DND-41 (cell line): ENCODE data around the gene KCNT2.

Experiments
- ATAC-seq: fragments of 200-7000 bp; cut with Tn5 transposase; 3 replicates; pipeline ENCODE4 v1.9.1; 2021; ENCODE audit warnings: low read depth; ENCODE audit not compliant: insufficient read depth
- DNase-seq: peaks from one replicate; pipeline ENCODE4 v3.0.0-alpha.2; 2020
- H2AFZ ChIP-seq: 2 replicates; pipeline ENCODE4 v1.6.0; 2012; ENCODE audit warnings: low read depth, low read length
- H3K27ac ChIP-seq: 2 replicates; pipeline ENCODE4 v1.5.1; 2012; ENCODE audit warnings: low read length, inconsistent platforms
- H3K27me3 ChIP-seq: fragments of 200-600 bp; sonication (generic); 2 replicates; pipeline ENCODE4 v1.6.0; 2012; ENCODE audit warnings: low read length, mild to moderate bottlenecking, inconsistent platforms; ENCODE audit not compliant: insufficient read depth, poor library complexity
- H3K36me3 ChIP-seq: 2 replicates; pipeline ENCODE4 v1.5.1; 2012; ENCODE audit warnings: low read length, inconsistent platforms; ENCODE audit not compliant: insufficient read depth
- H3K4me1 ChIP-seq: 2 replicates; pipeline ENCODE4 v1.5.1; 2012; ENCODE audit warnings: mild to moderate bottlenecking, low read length; ENCODE audit not compliant: insufficient read depth
- H3K4me2 ChIP-seq: 2 replicates; pipeline ENCODE4 v1.6.0; 2012; ENCODE audit warnings: mild to moderate bottlenecking, moderate library complexity, low read length, inconsistent platforms; ENCODE audit not compliant: insufficient read depth
- H3K4me3 ChIP-seq, 2 experiments: fragments of 200-600 bp in 1 of 2; shearing (Covaris generic) in 1 of 2; 2 replicates each; pipeline ENCODE4 v1.5.1; 2012 to 2016; ENCODE audit warnings: inconsistent platforms in 2 of 2, low read length in 2 of 2, mild to moderate bottlenecking in 2 of 2, low read depth in 1 of 2, moderate library complexity in 1 of 2
- H3K79me2 ChIP-seq: 2 replicates; pipeline ENCODE4 v1.6.0; 2012; ENCODE audit warnings: low read length, inconsistent platforms; ENCODE audit not compliant: insufficient read depth
- H3K9ac ChIP-seq: 2 replicates; pipeline ENCODE4 v1.6.0; 2012; ENCODE audit warnings: low read depth, mild to moderate bottlenecking, inconsistent platforms, low read length, moderate library complexity
- H3K9me3 ChIP-seq: 2 replicates; pipeline ENCODE4 v1.5.1; 2012; ENCODE audit warnings: low read length, moderate library complexity, mild to moderate bottlenecking, inconsistent platforms; ENCODE audit not compliant: insufficient read depth, severe bottlenecking
- H4K20me1 ChIP-seq: 2 replicates; pipeline ENCODE4 v1.6.0; 2012; ENCODE audit warnings: low read length; ENCODE audit not compliant: insufficient read depth
- CTCF ChIP-seq: IDR thresholded peaks from 2 replicates; pipeline ENCODE4 v1.5.1; 2012; ENCODE audit warnings: borderline replicate concordance, low read length, moderate library complexity, mild to moderate bottlenecking; ENCODE audit not compliant: poor library complexity, severe bottlenecking; ENCODE audit errors: extremely low read depth
- EZH2 ChIP-seq: IDR thresholded peaks from 3 replicates; pipeline ENCODE4 v1.6.1; 2012; ENCODE audit warnings: borderline replicate concordance, low read depth, mild to moderate bottlenecking, moderate library complexity, low read length, inconsistent platforms; ENCODE audit not compliant: severe bottlenecking

KCNT2 gene

GRCh38 chr1:196344453-196344852, 263.8 kb downstream of the KCNT2 start:
- ATAC-seq = no peak
- H3K27me3 ChIP-seq = no peaks in the 10 kb centered on the region
- H3K36me3 ChIP-seq = no peaks in the 10 kb centered on the region
- TF ChIP-seq EZH2 = no peak
- no peak for TF ChIP-seq CTCF
- no peak overlapping the region for H2AFZ ChIP-seq
- no peak overlapping the region for H3K4me3 ChIP-seq
- no peak for DNase-seq
- no peak overlapping the region for H3K9ac ChIP-seq
- no peaks in the 10 kb centered on the region for H4K20me1 ChIP-seq
- no peaks in the 10 kb centered on the region for H3K9me3 ChIP-seq
- H3K4me2 ChIP-seq = no peak overlapping the region
- no peaks in the 10 kb centered on the region for H3K4me1 ChIP-seq
- no peak overlapping the region for H3K27ac ChIP-seq
- no peaks in the 10 kb centered on the region for H3K79me2 ChIP-seq

GRCh38 chr1:196324345-196324744, 283.9 kb downstream of the KCNT2 start:
- Histone ChIP-seq H3K9me3 (no peaks in the 10 kb centered on the region), H3K27me3 (no peaks in the 10 kb centered on the region), H3K4me1 (no peaks in the 10 kb centered on the region), H3K36me3 (no peaks in the 10 kb centered on the region), H3K79me2 (no peaks in the 10 kb centered on the region), H3K4me2 (no peak overlapping the region), H3K4me3 (no peak overlapping the region), H4K20me1 (no peaks in the 10 kb centered on the region), H3K9ac (no peak overlapping the region), H3K27ac (no peak overlapping the region), H2AFZ (no peak overlapping the region)
- TF ChIP-seq CTCF (no peak), EZH2 (no peak)
- ATAC-seq (no peak), DNase-seq (no peak)

GRCh38 chr1:196323869-196324268, 284.4 kb downstream of the KCNT2 start:
- Histone ChIP-seq H3K4me1 (no peaks in the 10 kb centered on the region), H3K4me3 (no peak overlapping the region), H3K9me3 (no peaks in the 10 kb centered on the region), H3K27ac (no peak overlapping the region), H3K4me2 (no peak overlapping the region), H3K36me3 (no peaks in the 10 kb centered on the region), H2AFZ (no peak overlapping the region), H3K27me3 (no peaks in the 10 kb centered on the region), H3K9ac (no peak overlapping the region), H4K20me1 (no peaks in the 10 kb centered on the region), H3K79me2 (no peaks in the 10 kb centered on the region)
- DNase-seq = no peak
- ATAC-seq = no peak
- TF ChIP-seq EZH2 (no peak), CTCF (no peak)

- ATAC-seq (no peak), DNase-seq (no peak)
- H3K79me2 ChIP-seq = no peaks in the 10 kb centered on the region
- H3K27me3 ChIP-seq = no peaks in the 10 kb centered on the region
- H2AFZ ChIP-seq = no peak overlapping the region
- H4K20me1 ChIP-seq = no peaks in the 10 kb centered on the region
- no peak overlapping the region for H3K9ac ChIP-seq
- H3K27ac ChIP-seq = no peak overlapping the region
- H3K9me3 ChIP-seq = no peaks in the 10 kb centered on the region
- H3K4me2 ChIP-seq = no peak overlapping the region
- no peaks in the 10 kb centered on the region for H3K36me3 ChIP-seq
- no peak for TF ChIP-seq EZH2
- TF ChIP-seq CTCF = no peak
- no peak overlapping the region for H3K4me3 ChIP-seq
- H3K4me1 ChIP-seq = no peaks in the 10 kb centered on the region
These were observed 288.9 kb downstream of the KCNT2 start for GRCh38 chr1:196319301-196319700.
